ENCODE results near the gene PDZRN3. TPM values are rescaled to one million over a fixed set of nuclear protein-coding genes. Genes with fewer than 3 reads are reported as not detected.

Gene PDZRN3
- total and polyA plus RNA-seq, 11 donors, result 30.2 to 163 (median 76.7) TPM

DNA sequence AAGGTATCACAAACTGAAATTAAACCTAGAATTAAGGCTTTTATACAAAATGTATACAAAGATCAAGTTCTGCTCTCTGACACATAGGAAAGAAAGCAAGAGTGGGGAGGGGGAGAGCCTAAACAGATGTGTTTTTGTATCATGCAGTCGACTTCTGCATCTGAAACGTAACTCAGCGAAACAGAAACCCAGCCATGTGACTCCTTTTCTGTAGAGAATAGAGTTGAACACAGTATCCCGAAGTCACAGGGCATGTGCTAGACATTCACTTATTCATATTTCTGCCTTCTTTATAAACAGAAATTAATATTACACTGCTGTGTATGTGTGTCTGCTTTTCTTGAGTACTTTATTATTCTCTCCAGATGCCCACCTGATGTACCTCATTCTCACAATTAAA, 121.0 kb downstream of the PDZRN3 start:
- ATAC-seq (no peak), DNase-seq (no peak)
- intact Hi-C loops (cut with DNase I), result loop anchor here (1.0 to 10.0 kb wide), 8 partner anchors 46 to 403 kb away; no protein-coding TSS in a partner anchor
- Histone ChIP-seq H3K4me3 (no peak overlapping the region), H3K27ac (peak overlapping the region; percentile 4 to 64 (median 36)), H3K4me1 (peaks cover 0 to 58% (median 25%) of the 10 kb centered on the region in 12 donors), H3K36me3 (no peaks in the 10 kb centered on the region), H3K9me3 (no peaks in the 10 kb centered on the region), H3K27me3 (no peaks in the 10 kb centered on the region)
- TF ChIP-seq, protein P1, sequence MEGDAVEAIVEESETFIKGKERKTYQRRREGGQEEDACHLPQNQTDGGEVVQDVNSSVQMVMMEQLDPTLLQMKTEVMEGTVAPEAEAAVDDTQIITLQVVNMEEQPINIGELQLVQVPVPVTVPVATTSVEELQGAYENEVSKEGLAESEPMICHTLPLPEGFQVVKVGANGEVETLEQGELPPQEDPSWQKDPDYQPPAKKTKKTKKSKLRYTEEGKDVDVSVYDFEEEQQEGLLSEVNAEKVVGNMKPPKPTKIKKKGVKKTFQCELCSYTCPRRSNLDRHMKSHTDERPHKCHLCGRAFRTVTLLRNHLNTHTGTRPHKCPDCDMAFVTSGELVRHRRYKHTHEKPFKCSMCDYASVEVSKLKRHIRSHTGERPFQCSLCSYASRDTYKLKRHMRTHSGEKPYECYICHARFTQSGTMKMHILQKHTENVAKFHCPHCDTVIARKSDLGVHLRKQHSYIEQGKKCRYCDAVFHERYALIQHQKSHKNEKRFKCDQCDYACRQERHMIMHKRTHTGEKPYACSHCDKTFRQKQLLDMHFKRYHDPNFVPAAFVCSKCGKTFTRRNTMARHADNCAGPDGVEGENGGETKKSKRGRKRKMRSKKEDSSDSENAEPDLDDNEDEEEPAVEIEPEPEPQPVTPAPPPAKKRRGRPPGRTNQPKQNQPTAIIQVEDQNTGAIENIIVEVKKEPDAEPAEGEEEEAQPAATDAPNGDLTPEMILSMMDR (IDR thresholded peaks at IDR 0.05), result no peak
- TF ChIP-seq POLR2A (IDR thresholded peaks at IDR 0.05), result no peak
- WGBS, 4 donors, result 31 to 41% (median 35%) methylated on average over 4 of the region's 4 CpGs

DNA sequence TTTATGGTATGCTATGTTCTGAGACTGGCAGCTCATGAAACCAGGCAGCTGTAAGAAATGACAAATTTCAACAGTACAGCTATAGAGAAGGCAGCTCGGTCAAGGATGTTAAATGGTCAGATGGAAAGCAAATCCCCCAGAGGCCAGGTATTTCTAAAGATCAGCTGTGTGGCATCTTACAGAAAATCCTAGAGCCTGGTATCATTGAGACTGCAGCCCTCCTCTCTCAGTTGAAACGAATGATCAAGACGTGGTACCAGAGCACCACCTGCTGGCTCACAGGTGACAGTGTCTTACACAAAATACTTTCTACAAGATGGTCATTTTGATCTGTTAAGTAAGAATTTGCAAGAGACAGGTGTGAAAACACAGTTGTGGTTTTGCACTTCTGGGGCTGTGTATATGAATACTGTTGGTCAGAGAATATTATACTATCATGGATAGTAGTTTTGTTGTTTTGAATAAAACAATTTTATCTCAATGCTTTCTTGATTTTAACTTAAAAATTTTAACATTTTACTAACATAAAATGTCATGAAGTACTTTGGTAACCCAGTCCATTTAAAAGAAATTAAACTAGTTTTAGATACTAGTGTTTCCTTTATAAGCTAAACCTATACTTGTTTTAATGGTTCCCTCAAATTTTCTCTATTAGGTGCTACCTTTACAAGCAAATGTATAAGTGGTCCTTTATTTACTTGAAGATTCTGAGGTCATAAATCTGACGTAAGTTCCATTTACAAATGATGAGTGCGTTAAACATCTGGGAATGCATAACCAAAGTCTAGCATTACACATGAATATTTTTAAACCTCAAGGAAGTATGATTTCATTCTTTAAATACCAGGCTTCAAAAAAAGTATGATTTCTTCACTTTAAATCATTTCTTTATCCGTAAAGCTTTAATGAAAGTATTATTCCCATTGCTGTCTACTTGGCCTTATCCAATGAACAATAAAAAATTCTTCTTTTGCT, 121.8 kb downstream of the PDZRN3 start:
- H3K9me3 ChIP-seq, result no peaks in the 10 kb centered on the region
- no peaks in the 10 kb centered on the region for H3K27me3 ChIP-seq
- H3K27ac ChIP-seq, result peak overlapping the region in 11 of 12 donors; percentile 4 to 64 (median 35)
- no peak for TF ChIP-seq POLR2A (IDR thresholded peaks at IDR 0.05)
- TF ChIP-seq, protein P1 (IDR thresholded peaks at IDR 0.05), result peak; percentile 59 to 86 (median 76)
- no peaks in the 10 kb centered on the region for H3K36me3 ChIP-seq
- DNase-seq, result peak in 4 of 5 donors; percentile 52 to 63 (median 61)
- no peak overlapping the region for H3K4me3 ChIP-seq
- peak; percentile 34 to 65 (median 53) for ATAC-seq
- intact Hi-C loops (cut with DNase I), result loop anchor here (1.0 to 10.0 kb wide), 8 partner anchors 46 to 402 kb away; no protein-coding TSS in a partner anchor
- 26 to 29% (median 26%) methylated on average over 6 of the region's 6 CpGs for WGBS, 4 donors
- peaks cover 0 to 58% (median 21%) of the 10 kb centered on the region in 12 donors for H3K4me1 ChIP-seq

DNA sequence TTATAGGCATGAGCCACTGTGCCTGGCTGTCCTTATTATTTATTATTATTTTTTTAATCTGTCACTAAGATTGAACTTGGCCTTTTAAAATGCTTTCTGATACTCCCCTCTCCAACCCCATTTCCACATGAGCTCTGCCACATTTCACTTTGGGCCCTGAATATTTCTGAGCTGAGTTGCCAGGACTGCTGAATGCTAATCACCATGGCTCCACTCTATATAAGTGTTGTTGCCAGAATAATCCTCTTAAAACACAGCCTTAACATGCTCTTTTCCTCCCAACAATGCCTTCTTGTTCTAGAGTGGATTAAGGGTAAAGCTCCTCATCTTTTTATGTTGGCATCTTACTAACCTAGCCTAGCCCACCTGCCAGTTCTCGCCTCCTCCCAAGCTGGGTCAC, 124.4 kb downstream of the PDZRN3 start:
- no peaks in the 10 kb centered on the region for H3K9me3 ChIP-seq
- ATAC-seq (no peak), DNase-seq (no peak)
- H3K4me1 ChIP-seq, result peaks cover 0 to 69% (median 21%) of the 10 kb centered on the region in 12 donors
- intact Hi-C loops (cut with DNase I), result loop anchor here in 9 of 10 donors (2.0 to 10.0 kb wide), 8 partner anchors 43 to 400 kb away; no protein-coding TSS in a partner anchor
- H3K36me3 ChIP-seq, result no peaks in the 10 kb centered on the region
- no peaks in the 10 kb centered on the region for H3K27me3 ChIP-seq
- no peak overlapping the region for H3K4me3 ChIP-seq
- WGBS, 4 donors, result 83 to 95% (median 85%) methylated on average over 1 of the region's 1 CpG
- H3K27ac ChIP-seq, result peak overlapping the region in 5 of 12 donors; percentile 22 to 67 (median 27)
- TF ChIP-seq, protein P1 (IDR thresholded peaks at IDR 0.05), result no peak
- no peak for TF ChIP-seq POLR2A (IDR thresholded peaks at IDR 0.05)

DNA sequence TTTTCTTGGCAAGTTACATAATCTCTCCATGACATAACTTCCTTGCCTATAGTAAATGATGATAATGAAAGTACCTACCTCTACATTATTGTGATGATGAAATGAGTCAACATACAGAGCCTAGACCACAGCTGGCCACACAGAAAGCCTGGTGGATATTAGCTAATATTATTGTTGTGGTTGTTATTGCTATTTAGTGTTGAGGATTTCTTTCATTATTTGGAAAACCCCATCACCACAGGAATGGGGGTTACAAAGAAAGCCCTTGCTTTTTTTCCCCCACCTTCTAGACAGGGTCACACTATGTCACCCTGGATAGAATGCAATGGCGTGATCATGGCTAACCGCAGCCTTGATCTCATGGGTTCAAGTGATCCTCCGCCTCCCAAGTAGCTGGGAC, 125.0 kb downstream of the PDZRN3 start:
- no peak for TF ChIP-seq POLR2A (IDR thresholded peaks at IDR 0.05)
- TF ChIP-seq, protein P1 (IDR thresholded peaks at IDR 0.05), result no peak
- intact Hi-C loops (cut with DNase I), result loop anchor here (2.0 to 10.0 kb wide), 8 partner anchors 42 to 399 kb away; no protein-coding TSS in a partner anchor
- Histone ChIP-seq H3K4me3 (no peak overlapping the region), H3K36me3 (no peaks in the 10 kb centered on the region), H3K27ac (peak overlapping the region in 5 of 12 donors; percentile 22 to 67 (median 27)), H3K4me1 (peaks cover 0 to 64% (median 19%) of the 10 kb centered on the region in 12 donors), H3K9me3 (no peaks in the 10 kb centered on the region), H3K27me3 (no peaks in the 10 kb centered on the region)
- no peak for ATAC-seq
- no peak for DNase-seq
- WGBS, 4 donors, result 90 to 98% (median 92%) methylated on average over 3 of the region's 3 CpGs

All from heart left ventricle (tissue), 16 donors.